Thyroid gland (tissue), 4 donors: ENCODE results near the gene VMP1.

Source experiments
- POLR2A ChIP-seq, 2 donors: fragments of 450-650 bp; IDR thresholded peaks; one replicate each; pipeline ENCODE4 v1.6.1; 2017; ENCODE audit warnings: antibody characterized with exemption in 2 of 2, mild to moderate bottlenecking in 2 of 2, moderate library complexity in 1 of 2
- TF ChIP-seq, protein P1 (sequence below), 6 experiments: fragments of 200-600 bp in 3 of 6; fragments of 450-650 bp in 3 of 6; sonication (generic) in 3 of 6; IDR thresholded peaks; one replicate each; pipeline ENCODE4 v1.5.1; 2016 to 2019; ENCODE audit warnings: antibody characterized with exemption in 6 of 6, mild to moderate bottlenecking in 2 of 6, inconsistent platforms in 1 of 6, moderate library complexity in 1 of 6

DNA sequence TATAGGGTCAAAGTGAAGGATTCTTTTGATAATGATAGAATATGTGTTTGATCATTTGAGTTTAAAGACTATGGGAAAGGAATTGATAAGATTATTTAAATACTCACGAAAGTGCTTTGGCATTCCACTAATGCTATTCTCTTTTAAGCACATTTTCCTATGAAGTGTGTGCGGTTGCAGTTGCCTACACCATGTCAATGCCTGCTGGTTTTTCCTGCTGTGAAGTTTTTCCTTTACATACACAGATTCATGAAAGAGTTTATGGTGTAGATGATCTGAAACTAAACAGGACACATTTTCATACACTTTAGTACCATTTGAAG lies 78.7 kb downstream of the VMP1 start:
- TF ChIP-seq POLR2A (IDR thresholded peaks at IDR 0.05): no peak
- TF ChIP-seq, protein P1, sequence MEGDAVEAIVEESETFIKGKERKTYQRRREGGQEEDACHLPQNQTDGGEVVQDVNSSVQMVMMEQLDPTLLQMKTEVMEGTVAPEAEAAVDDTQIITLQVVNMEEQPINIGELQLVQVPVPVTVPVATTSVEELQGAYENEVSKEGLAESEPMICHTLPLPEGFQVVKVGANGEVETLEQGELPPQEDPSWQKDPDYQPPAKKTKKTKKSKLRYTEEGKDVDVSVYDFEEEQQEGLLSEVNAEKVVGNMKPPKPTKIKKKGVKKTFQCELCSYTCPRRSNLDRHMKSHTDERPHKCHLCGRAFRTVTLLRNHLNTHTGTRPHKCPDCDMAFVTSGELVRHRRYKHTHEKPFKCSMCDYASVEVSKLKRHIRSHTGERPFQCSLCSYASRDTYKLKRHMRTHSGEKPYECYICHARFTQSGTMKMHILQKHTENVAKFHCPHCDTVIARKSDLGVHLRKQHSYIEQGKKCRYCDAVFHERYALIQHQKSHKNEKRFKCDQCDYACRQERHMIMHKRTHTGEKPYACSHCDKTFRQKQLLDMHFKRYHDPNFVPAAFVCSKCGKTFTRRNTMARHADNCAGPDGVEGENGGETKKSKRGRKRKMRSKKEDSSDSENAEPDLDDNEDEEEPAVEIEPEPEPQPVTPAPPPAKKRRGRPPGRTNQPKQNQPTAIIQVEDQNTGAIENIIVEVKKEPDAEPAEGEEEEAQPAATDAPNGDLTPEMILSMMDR (IDR thresholded peaks at IDR 0.05): no peak
